GM12878 (cell line): ENCODE results near the gene WNT9B. TPM values are rescaled to one million over a fixed set of nuclear protein-coding genes. Genes with fewer than 3 reads are reported as not detected.

ENCODE experiments used
- ATAC-seq: fragments of 200-7000 bp; cut with Tn5 transposase; 3 replicates; pipeline ENCODE4 v1.9.1; 2020; ENCODE audit warnings: mild to moderate bottlenecking, moderate library complexity
- BruUV-seq: library from RNA; stranded (reverse); fragments of 400-500 nt; replicated peaks from 2 replicates; lab custom pipeline; 2021; lab: Mats Ljungman, UMichigan
- CTCF ChIA-PET: fragments of 300-600 bp; sonication (Branson Sonifier 250); formaldehyde crosslinking; extraction: SDS; loops from one replicate; lab custom pipeline; 2021; ENCODE audit warnings: inconsistent platforms; lab: Yijun Ruan, JAX
- POLR2A ChIA-PET: fragments of 350-600 bp; formaldehyde crosslinking; extraction: SDS; loops from one replicate; lab custom pipeline; 2021; ENCODE audit warnings: inconsistent platforms; lab: Charles Lee
- RAD21 ChIA-PET: fragments of 300-600 bp; sonication (Branson Sonifier 250); formaldehyde crosslinking; loops from one replicate; lab custom pipeline; 2023; ENCODE audit warnings: antibody characterized with exemption; ENCODE audit not compliant: unreplicated experiment; lab: Charles Lee
- SMC1A ChIA-PET: fragments of 300-600 bp; sonication (Branson Sonifier 250); formaldehyde crosslinking; loops from one replicate; lab custom pipeline; 2023; ENCODE audit not compliant: unreplicated experiment, uncharacterized antibody; lab: Charles Lee
- DNase-seq: peaks from one replicate; pipeline ENCODE4 v3.0.0-alpha.2; 2011; ENCODE audit warnings: low read depth, low spot score
- FAIRE-seq: peaks from 3 replicates; lab custom pipeline; 2011; peaks lifted over from hg19 to GRCh38; lab: Jason Lieb, UNC
- H2AFZ ChIP-seq: 2 replicates; pipeline ENCODE4 v1.6.0; 2011; ENCODE audit warnings: low read depth, low read length, control low read depth; ENCODE audit not compliant: control insufficient read depth
- H3K27ac ChIP-seq: 2 replicates; pipeline ENCODE4 v1.5.1; 2011; ENCODE audit warnings: control low read depth; ENCODE audit not compliant: control insufficient read depth, insufficient read depth
- H3K27me3 ChIP-seq, 2 experiments: replicated peaks in 1 of 2; 2 replicates each; pipeline versions ENCODE4 v1.6.0 to v1.6.1; 2011; ENCODE audit warnings: low read length in 1 of 2; ENCODE audit not compliant: control insufficient read depth in 2 of 2, insufficient read depth in 2 of 2
- H3K36me3 ChIP-seq, 2 experiments: 2 replicates each; pipeline ENCODE4 v1.5.1; 2011; ENCODE audit warnings: low read length in 1 of 2; ENCODE audit not compliant: control insufficient read depth in 2 of 2, insufficient read depth in 2 of 2
- H3K4me1 ChIP-seq: 2 replicates; pipeline ENCODE4 v1.6.1; 2011; ENCODE audit warnings: mild to moderate bottlenecking, low read length, moderate library complexity, mixed read lengths; ENCODE audit not compliant: control insufficient read depth, insufficient read depth
- H3K4me2 ChIP-seq: 2 replicates; pipeline ENCODE4 v1.6.0; 2011; ENCODE audit warnings: control low read depth; ENCODE audit not compliant: control insufficient read depth, insufficient read depth
- H3K4me3 ChIP-seq: fragments of 200-600 bp; sonication (generic); 2 replicates; pipeline ENCODE4 v1.5.1; 2016
- H3K79me2 ChIP-seq: 2 replicates; pipeline ENCODE4 v1.6.0; 2011; ENCODE audit warnings: low read length; ENCODE audit not compliant: control insufficient read depth, insufficient read depth
- H3K9ac ChIP-seq: 2 replicates; pipeline ENCODE4 v1.8.0; 2011; ENCODE audit warnings: low read length, control low read depth, mixed read lengths; ENCODE audit not compliant: control insufficient read depth, insufficient read depth
- H3K9me3 ChIP-seq: replicated peaks from 3 replicates; pipeline ENCODE4 v1.5.1; 2011; ENCODE audit warnings: mild to moderate bottlenecking, low read length; ENCODE audit not compliant: control insufficient read depth, insufficient read depth
- H4K20me1 ChIP-seq: 2 replicates; pipeline ENCODE4 v1.6.0; 2011; ENCODE audit not compliant: control insufficient read depth, insufficient read depth
- BCL3 ChIP-seq: IDR thresholded peaks from 2 replicates; pipeline ENCODE4 v1.6.1; 2011; ENCODE audit warnings: borderline replicate concordance, low read depth, mild to moderate bottlenecking, moderate library complexity, low read length; ENCODE audit not compliant: insufficient read depth, poor library complexity, severe bottlenecking
- CTCF ChIP-seq, 3 experiments: IDR thresholded peaks in 2 of 3; conservative IDR thresholded peaks in 1 of 3; 2 replicates each; pipeline ENCODE4 v1.5.1; 2011; ENCODE audit warnings: low read depth in 3 of 3, low read length in 3 of 3, mild to moderate bottlenecking in 3 of 3, control low read depth in 2 of 3, moderate library complexity in 2 of 3, inconsistent platforms in 1 of 3, mixed read lengths in 1 of 3; ENCODE audit not compliant: control insufficient read depth in 2 of 3, insufficient read depth in 1 of 3; ENCODE audit errors: extremely low read depth in 1 of 3
- HCFC1 ChIP-seq: fragments of 150-350 bp; IDR thresholded peaks from 2 replicates; pipeline ENCODE4 v1.6.1; 2014; ENCODE audit warnings: low read length
- RELA ChIP-seq: fragments of 450-650 bp; IDR thresholded peaks from 2 replicates; pipeline ENCODE4 v1.8.0; 2014; ENCODE audit warnings: borderline replicate concordance; ENCODE audit not compliant: partially characterized antibody
- WGBS: methylation state at CpG from one replicate; pipeline ENCODE4 v1.1.6; 2016; ENCODE audit warnings: low lambda C conversion rate; ENCODE audit not compliant: insufficient replicate concordance, insufficient coverage; ENCODE audit errors: missing lambda C conversion rate; 5-methylcytosine and 5-hydroxymethylcytosine counted together
- in situ Hi-C: fragments of 300-500 bp; cut with MboI; formaldehyde crosslinking; loops from 9 replicates; pipeline ENCODE4 v1.14.3; 2018; ENCODE audit warnings: mixed read lengths
- intact Hi-C: fragments of 100-400 bp; cut with micrococcal nuclease; formaldehyde crosslinking; loops from one replicate; pipeline ENCODE4 v1.14.2; 2022; ENCODE audit not compliant: unreplicated experiment
- polyA plus RNA-seq, 11 experiments: library from polyadenylated mRNA; depleted of rRNA in 4 of 11; unstranded in 6 of 11; stranded (reverse) in 5 of 11; fragments of >200 nt; fragmentation: Nextera tagmentation in 4 of 11; fragmentation: Illumina TruSeq in 1 of 11; extraction: Ambion mirVana in 4 of 11; extraction: Trizol in 1 of 11; gene quantifications; 1 replicate in 1 of 11; 2 replicates in 10 of 11; pipeline versions ENCODE4 v1.2.1 to v1.2.3, GENCODE V29; 2011 to 2016; ENCODE audit warnings: inconsistent platforms in 2 of 11, missing spikeins in 2 of 11, low read depth in 1 of 11
- total RNA-seq, 4 experiments: library from RNA; depleted of rRNA in 3 of 4; stranded (reverse); fragments of >200 nt in 3 of 4; fragmentation: Illumina TruSeq in 1 of 4; extraction: Trizol in 1 of 4; gene quantifications; 2 replicates each; pipeline versions ENCODE4 v1.2.1 to v1.2.3, GENCODE V29; 2013 to 2021

WNT9B gene
- total and polyA plus RNA-seq, 10 of the 15 experiments (the other 5 are each of a cell fraction or from before 2014, with no cell fraction given): not detected

DNA sequence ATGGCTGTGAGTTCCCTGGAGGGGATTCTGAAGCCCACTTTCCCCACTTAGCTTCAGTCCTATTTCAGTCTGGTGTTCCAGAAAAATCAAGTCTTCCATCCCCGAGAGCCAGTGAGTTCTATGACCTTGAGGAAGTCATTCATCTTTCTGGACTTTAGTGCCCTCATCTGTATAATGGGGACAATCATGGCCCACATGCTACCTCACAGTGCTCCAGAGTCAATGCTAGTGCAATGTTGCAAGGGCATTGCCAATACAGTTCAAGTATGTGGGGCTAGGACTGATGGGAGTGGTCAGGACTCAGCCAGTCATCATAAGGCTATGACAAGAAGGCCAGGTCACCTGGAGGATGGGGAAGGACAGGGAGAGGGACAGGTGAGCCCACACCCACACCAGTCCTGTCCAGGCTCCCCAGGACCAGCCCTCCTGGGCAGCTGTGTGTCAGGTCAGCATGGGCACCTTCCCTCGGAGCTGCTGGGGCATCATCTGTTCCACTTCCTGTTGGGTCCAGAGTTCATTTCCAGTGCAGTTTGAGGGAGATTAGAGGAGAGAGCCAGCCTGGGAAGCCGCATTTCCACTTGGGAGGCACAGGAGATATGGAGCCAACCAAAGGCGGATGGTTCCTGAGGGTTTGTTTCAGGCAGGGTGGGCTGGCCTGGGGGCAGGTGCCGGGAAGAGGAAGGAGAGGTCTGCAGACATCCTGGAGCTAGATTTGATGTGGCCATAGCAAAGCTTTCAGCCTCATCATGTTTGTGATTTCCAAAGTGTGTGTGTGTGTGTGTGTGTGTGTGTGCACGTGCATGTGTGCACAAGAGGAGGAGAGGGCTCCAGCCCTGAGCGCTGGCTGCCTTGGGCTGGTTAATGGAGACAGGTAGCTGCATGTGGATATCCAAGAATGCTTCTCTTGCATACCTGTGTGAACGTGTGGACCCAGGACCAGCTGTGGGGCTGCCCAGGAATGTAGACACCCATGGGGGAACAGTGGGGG is 3.9 kb upstream of the WNT9B start:
- ATAC-seq: no peak
- FAIRE-seq: no peak
- intact Hi-C loops: loop anchor here (10.0 kb wide), 1 partner anchor 73 kb away; no protein-coding TSS in a partner anchor
- no peak for TF ChIP-seq RELA
- TF ChIP-seq, all 136 proteins: peak for 0
- no peak for DNase-seq
- Histone ChIP-seq H4K20me1 (no peaks in the 10 kb centered on the region), H2AFZ (no peak overlapping the region), H3K27ac (no peak overlapping the region), H3K9ac (no peak overlapping the region), H3K36me3 (no peaks in the 10 kb centered on the region), H3K4me3 (no peak overlapping the region), H3K9me3 (peaks cover 7% of the 10 kb centered on the region), H3K79me2 (no peaks in the 10 kb centered on the region), H3K27me3 (peaks cover 9 to 11% of the 10 kb centered on the region in 2 experiments), H3K4me2 (no peak overlapping the region), H3K4me1 (no peaks in the 10 kb centered on the region)
- CTCF ChIA-PET: interaction anchor here (1.1 kb wide), 1 partner anchor 12 kb away, joined by 3 read pairs; no protein-coding TSS in a partner anchor
- RAD21 ChIA-PET: no interaction called here
- POLR2A ChIA-PET: no interaction called here
- SMC1A ChIA-PET: interaction anchor here (1.9 kb wide), 1 partner anchor 93 kb away, joined by 4 read pairs; no protein-coding TSS in a partner anchor
- WGBS: 26% methylated on average over 8 of the region's 8 CpGs
- in situ Hi-C loops: no loop called here
- BruUV-seq: no TSS peak

- DNase-seq: no peak
- FAIRE-seq: no peak
- CTCF ChIA-PET: interaction anchor here (1.1 kb wide), 1 partner anchor 13 kb away, joined by 3 read pairs; no protein-coding TSS in a partner anchor
- ATAC-seq: no peak
- no peaks in the 10 kb centered on the region for H3K79me2 ChIP-seq
- SMC1A ChIA-PET: interaction anchor here (1.9 kb wide), 1 partner anchor 92 kb away, joined by 4 read pairs; no protein-coding TSS in a partner anchor
- H2AFZ ChIP-seq: no peak overlapping the region
- peaks cover 9 to 13% of the 10 kb centered on the region in 2 experiments for H3K27me3 ChIP-seq
- TF ChIP-seq HCFC1 (no peak), CTCF (IDR thresholded peaks at IDR 0.05 in 2 of 3, conservative IDR thresholded peaks at IDR 0.05 in 1 of 3; ENCODE audit: control insufficient read depth in 2 of 3, extremely low read depth in 1 of 3, insufficient read depth in 1 of 3, low read depth in 3 of 3, low read length in 3 of 3) (no peak), BCL3 (peak; percentile 10)
- POLR2A ChIA-PET: no interaction called here
- intact Hi-C loops (loop anchor here (10.0 kb wide), 1 partner anchor 74 kb away; no protein-coding TSS in a partner anchor), in situ Hi-C loops (no loop called here)
- no peaks in the 10 kb centered on the region for H3K36me3 ChIP-seq
- H3K9ac ChIP-seq: no peak overlapping the region
- no peak overlapping the region for H3K4me3 ChIP-seq
- H3K9me3 ChIP-seq: no peaks in the 10 kb centered on the region
- RAD21 ChIA-PET: no interaction called here
- WGBS: 40% methylated on average over 6 of the region's 6 CpGs
- no peak overlapping the region for H3K27ac ChIP-seq
- no peaks in the 10 kb centered on the region for H3K4me1 ChIP-seq
- H4K20me1 ChIP-seq: no peaks in the 10 kb centered on the region
- no TSS peak for BruUV-seq
- H3K4me2 ChIP-seq: no peak overlapping the region
Measured at GRCh38 chr17:46848534-46848933, 2.8 kb upstream of the WNT9B start.
